ENCODE results near the gene CRELD2.

Gene CRELD2

DNA sequence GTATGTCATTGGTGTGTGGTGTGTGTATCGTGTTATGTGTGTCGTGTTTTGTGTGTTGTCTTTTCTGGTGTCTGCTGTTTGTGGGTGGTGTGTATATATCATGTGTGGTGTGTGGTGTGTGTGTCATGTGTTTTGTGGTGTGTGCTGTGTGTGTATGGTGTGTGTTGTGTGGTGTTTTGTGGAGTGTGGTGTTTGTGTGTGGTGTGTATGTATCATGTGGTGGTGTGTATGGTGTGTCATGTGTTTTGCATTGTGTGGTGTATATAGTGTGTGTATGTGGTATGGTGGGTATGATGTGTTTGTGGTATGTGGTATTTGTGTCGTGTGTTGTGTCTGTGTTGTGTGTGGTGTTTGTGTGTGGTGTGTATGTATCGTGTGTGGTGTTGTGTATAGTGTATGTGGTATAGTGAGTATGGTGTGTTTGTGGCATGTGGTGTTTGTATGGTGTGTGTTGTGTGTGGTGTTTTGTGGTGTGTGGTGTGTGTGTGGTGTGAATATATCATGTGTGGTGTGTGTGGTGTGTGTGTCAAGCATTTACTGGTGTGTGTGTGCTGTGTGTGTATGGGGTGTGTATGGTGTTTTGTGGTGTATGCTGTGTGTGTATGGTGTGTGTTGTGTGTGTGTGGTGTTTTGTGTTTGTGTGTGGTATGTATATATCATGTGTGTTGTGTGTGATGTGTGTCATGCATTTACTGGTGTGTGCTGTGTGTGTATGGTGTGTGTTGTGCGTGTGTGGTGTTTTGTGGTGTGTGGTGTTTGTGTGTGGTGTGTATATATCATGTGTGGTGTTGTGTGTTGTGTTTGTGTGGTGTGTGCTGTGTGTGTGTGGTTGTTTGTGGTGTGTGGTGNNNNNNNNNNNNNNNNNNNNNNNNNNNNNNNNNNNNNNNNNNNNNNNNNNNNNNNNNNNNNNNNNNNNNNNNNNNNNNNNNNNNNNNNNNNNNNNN is 54.9 kb downstream of the CRELD2 start:
- TF ChIP-seq, protein P1, sequence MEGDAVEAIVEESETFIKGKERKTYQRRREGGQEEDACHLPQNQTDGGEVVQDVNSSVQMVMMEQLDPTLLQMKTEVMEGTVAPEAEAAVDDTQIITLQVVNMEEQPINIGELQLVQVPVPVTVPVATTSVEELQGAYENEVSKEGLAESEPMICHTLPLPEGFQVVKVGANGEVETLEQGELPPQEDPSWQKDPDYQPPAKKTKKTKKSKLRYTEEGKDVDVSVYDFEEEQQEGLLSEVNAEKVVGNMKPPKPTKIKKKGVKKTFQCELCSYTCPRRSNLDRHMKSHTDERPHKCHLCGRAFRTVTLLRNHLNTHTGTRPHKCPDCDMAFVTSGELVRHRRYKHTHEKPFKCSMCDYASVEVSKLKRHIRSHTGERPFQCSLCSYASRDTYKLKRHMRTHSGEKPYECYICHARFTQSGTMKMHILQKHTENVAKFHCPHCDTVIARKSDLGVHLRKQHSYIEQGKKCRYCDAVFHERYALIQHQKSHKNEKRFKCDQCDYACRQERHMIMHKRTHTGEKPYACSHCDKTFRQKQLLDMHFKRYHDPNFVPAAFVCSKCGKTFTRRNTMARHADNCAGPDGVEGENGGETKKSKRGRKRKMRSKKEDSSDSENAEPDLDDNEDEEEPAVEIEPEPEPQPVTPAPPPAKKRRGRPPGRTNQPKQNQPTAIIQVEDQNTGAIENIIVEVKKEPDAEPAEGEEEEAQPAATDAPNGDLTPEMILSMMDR (conservative IDR thresholded peaks at IDR 0.05; ENCODE audit: low read length), result no peak
- peak; percentile 23 for DNase-seq (ENCODE audit: low read depth)
- no peak overlapping the region for H3K4me3 ChIP-seq (ENCODE audit: low read length)

DNA sequence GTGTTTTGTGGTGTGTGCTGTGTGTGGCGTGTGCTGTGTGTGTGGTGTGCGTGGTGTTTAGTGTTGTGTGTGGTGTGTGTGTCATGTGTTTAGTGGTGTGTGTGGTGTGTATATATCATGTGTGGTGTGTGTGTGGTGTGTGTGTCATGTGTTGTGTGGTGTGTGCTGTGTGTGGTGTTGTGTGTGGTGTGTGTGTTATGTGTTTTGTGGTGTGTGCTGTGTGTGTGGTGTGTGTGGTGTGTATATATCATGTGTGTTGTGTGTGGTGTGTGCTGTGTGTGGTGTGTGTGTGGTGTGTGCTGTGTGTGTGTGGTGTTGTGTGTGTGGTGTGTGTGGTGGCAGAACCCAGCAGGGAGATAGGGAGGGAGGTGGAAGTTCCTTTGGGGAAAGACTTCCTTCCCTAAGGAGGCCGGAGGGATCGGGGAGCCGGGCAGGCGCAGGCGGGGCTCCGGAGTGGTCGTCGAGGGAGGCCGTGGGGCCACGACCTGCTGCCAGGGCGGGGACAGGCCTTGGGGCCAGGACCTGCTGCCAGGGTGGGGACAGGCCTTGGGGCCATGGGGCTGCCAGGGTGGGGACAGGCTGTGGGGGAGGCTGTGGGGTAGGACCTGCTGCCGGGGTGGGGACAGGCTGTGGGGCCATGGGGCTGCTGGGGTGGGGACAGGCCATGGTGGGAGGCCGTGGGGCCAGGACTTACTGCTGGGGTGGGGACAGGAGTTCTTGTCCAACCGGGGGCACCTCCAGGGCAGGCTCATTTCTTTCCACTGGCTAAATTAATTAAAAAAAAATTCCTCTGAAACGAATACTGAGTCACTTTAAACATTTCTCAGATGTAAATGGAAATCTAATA is 57.3 kb downstream of the CRELD2 start:
- peak; percentile 24 for DNase-seq (ENCODE audit: low read depth)
- no peak overlapping the region for H3K4me3 ChIP-seq (ENCODE audit: low read length)
- TF ChIP-seq, protein P1 (conservative IDR thresholded peaks at IDR 0.05; ENCODE audit: low read length), result no peak

DNA sequence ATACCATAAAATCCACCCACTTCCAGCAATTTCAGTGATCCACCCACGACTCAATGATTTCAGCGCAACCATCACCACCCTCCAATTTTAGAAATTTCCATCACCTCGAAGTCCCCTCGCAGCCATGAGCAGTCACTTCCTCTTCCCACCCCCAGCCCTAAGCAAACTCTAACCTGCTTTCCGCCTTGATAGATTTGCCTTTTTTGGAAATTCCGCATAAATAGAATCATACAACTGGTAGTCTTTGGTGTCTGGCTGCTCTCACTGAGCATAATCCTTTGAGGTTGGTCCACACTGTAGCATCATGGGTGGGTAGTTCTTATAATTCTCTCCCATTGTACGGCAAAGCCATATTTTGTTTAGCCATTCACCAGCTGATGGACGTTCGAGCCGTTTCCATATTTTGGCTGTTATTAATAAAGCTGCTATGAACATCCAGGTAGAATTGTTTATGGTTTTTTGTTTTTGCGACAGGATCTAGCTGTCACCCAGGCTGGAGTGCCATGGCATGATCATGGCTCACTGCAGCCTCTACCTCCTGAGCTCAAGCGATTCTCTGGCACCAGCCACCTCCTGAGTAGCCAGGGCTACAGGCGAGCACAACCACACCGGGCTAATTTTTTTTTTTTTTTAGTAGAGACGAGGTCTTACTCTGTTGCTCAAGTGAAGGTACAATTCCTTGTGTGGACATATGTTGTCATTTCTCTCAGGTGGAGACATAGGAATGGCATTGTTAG is 58.2 kb downstream of the CRELD2 start:
- H3K4me3 ChIP-seq (ENCODE audit: low read length), result no peak overlapping the region
- no peak for DNase-seq (ENCODE audit: low read depth)
- TF ChIP-seq, protein P1 (conservative IDR thresholded peaks at IDR 0.05; ENCODE audit: low read length), result no peak

Measured in AG10803 (cell line).